ENCODE results near the gene CADM1.

DNA sequence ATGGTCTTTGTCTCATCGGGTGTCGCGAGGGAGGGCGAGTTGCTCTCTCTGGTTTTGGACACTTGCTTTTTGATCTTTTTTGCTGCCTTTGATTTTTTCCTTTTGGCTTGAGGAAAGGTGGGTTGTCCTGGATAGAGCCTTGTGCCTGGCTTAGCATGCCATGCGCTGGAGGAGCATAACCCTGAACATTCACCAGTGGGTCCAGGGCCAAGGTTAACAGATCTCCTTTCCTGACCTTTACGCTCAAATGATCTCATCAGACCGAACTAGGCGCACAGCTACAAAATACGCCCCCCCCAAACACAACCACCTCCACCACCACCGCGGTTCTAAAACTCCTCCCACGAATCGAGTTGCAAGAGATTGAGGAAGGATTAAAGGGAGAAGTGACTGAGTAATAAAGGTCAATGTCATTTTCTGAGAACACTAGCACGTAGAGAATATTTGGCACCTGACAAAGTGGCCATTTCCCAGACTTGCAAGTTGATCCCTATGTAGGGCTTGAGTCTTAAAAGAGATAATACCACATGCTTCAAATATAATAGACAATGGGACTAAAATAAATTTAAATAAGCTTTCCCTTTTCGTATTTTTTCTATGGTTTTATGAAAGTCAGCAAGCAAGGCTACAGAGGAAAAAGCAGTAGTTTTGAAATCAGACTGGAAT lies 48.7 kb upstream of the CADM1 start:
- no peak for TF ChIP-seq POLR2A (IDR thresholded peaks at IDR 0.05)
- TF ChIP-seq, protein P1, sequence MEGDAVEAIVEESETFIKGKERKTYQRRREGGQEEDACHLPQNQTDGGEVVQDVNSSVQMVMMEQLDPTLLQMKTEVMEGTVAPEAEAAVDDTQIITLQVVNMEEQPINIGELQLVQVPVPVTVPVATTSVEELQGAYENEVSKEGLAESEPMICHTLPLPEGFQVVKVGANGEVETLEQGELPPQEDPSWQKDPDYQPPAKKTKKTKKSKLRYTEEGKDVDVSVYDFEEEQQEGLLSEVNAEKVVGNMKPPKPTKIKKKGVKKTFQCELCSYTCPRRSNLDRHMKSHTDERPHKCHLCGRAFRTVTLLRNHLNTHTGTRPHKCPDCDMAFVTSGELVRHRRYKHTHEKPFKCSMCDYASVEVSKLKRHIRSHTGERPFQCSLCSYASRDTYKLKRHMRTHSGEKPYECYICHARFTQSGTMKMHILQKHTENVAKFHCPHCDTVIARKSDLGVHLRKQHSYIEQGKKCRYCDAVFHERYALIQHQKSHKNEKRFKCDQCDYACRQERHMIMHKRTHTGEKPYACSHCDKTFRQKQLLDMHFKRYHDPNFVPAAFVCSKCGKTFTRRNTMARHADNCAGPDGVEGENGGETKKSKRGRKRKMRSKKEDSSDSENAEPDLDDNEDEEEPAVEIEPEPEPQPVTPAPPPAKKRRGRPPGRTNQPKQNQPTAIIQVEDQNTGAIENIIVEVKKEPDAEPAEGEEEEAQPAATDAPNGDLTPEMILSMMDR (IDR thresholded peaks at IDR 0.05): no peak
